A549 (cell line): Measurements from ENCODE around the gene OBP2A. TPM values are rescaled to one million over a fixed set of nuclear protein-coding genes. Genes with fewer than 3 reads are reported as not detected.

Experiments used
- ATAC-seq, 2 experiments: fragments of 200-7000 bp in 1 of 2; fragments of >200 bp in 1 of 2; cut with Nextera tagmentation in 1 of 2; cut with Tn5 transposase in 1 of 2; 3 replicates each; pipeline versions ENCODE4 v1.8.0 to v1.9.1; 2018 to 2020; ENCODE audit warnings: mild to moderate bottlenecking in 1 of 2, moderate library complexity in 1 of 2
- CTCF ChIA-PET: fragments of 300-600 bp; sonication (Branson Sonifier 250); formaldehyde crosslinking; extraction: SDS; loops from one replicate; lab custom pipeline; 2021; ENCODE audit warnings: antibody characterized with exemption, inconsistent platforms; lab: Yijun Ruan, JAX
- POLR2A ChIA-PET: fragments of 350-600 bp; formaldehyde crosslinking; extraction: SDS; loops from one replicate; lab custom pipeline; 2021; ENCODE audit warnings: antibody characterized with exemption, inconsistent platforms; lab: Yijun Ruan, JAX
- DNase-seq, 2 experiments: peaks; one replicate each; pipeline versions ENCODE4 v3.0.0 to v3.0.0-alpha.2; 2011 to 2016; ENCODE audit warnings: low read depth in 1 of 2, low spot score in 1 of 2
- FAIRE-seq: peaks from 2 replicates; lab custom pipeline; 2011; peaks lifted over from hg19 to GRCh38; lab: Jason Lieb, UNC
- H3K27ac ChIP-seq, 2 experiments: fragments of >200 bp; sonication (Bioruptor Twin); formaldehyde crosslinking; 3 replicates each; pipeline ENCODE4 v1.5.1; 2016 to 2017
- H3K4me1 ChIP-seq: fragments of >200 bp; sonication (Bioruptor Twin); formaldehyde crosslinking; 3 replicates; pipeline ENCODE4 v1.6.1; 2016
- H3K4me2 ChIP-seq: fragments of >200 bp; sonication (Bioruptor Twin); formaldehyde crosslinking; 3 replicates; pipeline ENCODE4 v1.6.1; 2016
- H3K4me3 ChIP-seq: fragments of >200 bp; sonication (Bioruptor Twin); formaldehyde crosslinking; 3 replicates; pipeline ENCODE4 v1.5.1; 2016
- H3K9me3 ChIP-seq: fragments of >200 bp; sonication (Bioruptor Twin); formaldehyde crosslinking; 3 replicates; pipeline ENCODE4 v1.6.1; 2016
- CBX2 ChIP-seq: fragments of 200-600 bp; sonication (generic); IDR thresholded peaks from 2 replicates; pipeline ENCODE4 v1.6.1; 2016; ENCODE audit warnings: low read depth, mild to moderate bottlenecking, borderline replicate concordance
- CBX8 ChIP-seq: fragments of 200-600 bp; sonication (generic); IDR thresholded peaks from 2 replicates; pipeline ENCODE4 v1.6.1; 2016
- CEBPB ChIP-seq, 2 experiments: fragments of >200 bp in 1 of 2; sonication (Bioruptor Twin) in 1 of 2; formaldehyde crosslinking in 1 of 2; IDR thresholded peaks; 2 replicates each; pipeline ENCODE4 v1.6.1; 2012 to 2016
- EHF ChIP-seq: fragments of 250-450 bp; sonication (Bioruptor Pico); IDR thresholded peaks from 2 replicates; pipeline ENCODE4 v1.5.0; 2020; ENCODE audit warnings: mild to moderate bottlenecking
- ESRRA ChIP-seq: fragments of 150-350 bp; IDR thresholded peaks from 2 replicates; pipeline ENCODE4 v1.6.1; 2014; ENCODE audit warnings: mild to moderate bottlenecking, low read length, borderline replicate concordance
- FOSL2 ChIP-seq, 2 experiments: fragments of 450-650 bp in 1 of 2; fragments of >200 bp in 1 of 2; sonication (Bioruptor Twin) in 1 of 2; formaldehyde crosslinking; IDR thresholded peaks; 2 replicates each; pipeline versions ENCODE4 v1.5.0 to v1.6.1; 2016 to 2020; ENCODE audit warnings: mild to moderate bottlenecking in 1 of 2, moderate library complexity in 1 of 2
- GATA3 ChIP-seq: IDR thresholded peaks from 2 replicates; pipeline ENCODE4 v1.6.1; 2012; ENCODE audit warnings: borderline replicate concordance
- HDAC2 ChIP-seq: fragments of 200-600 bp; sonication (generic); IDR thresholded peaks from 2 replicates; pipeline ENCODE4 v1.6.1; 2016
- HEYL ChIP-seq: fragments of 250-450 bp; sonication (Bioruptor Pico); IDR thresholded peaks from 2 replicates; pipeline ENCODE4 v1.8.0; 2021; ENCODE audit warnings: mild to moderate bottlenecking, moderate library complexity
- HOXA7 ChIP-seq: fragments of 250-450 bp; sonication (Bioruptor Pico); IDR thresholded peaks from 2 replicates; pipeline ENCODE4 v1.5.0; 2020; ENCODE audit warnings: mild to moderate bottlenecking, moderate library complexity
- HOXB13 ChIP-seq: fragments of 250-450 bp; sonication (Bioruptor Pico); IDR thresholded peaks from 2 replicates; pipeline ENCODE4 v1.5.0; 2020; ENCODE audit warnings: low read depth, mild to moderate bottlenecking, moderate library complexity
- JUNB ChIP-seq: fragments of >200 bp; sonication (Bioruptor Twin); formaldehyde crosslinking; IDR thresholded peaks from 2 replicates; pipeline ENCODE4 v1.6.1; 2016
- MAX ChIP-seq: IDR thresholded peaks from 2 replicates; pipeline ENCODE4 v1.6.1; 2012
- MAZ ChIP-seq: fragments of 150-350 bp; IDR thresholded peaks from 2 replicates; pipeline ENCODE4 v1.6.1; 2014; ENCODE audit warnings: antibody characterized with exemption, low read depth, low read length, borderline replicate concordance
- MYC ChIP-seq: IDR thresholded peaks from 2 replicates; pipeline ENCODE4 v1.6.1; 2012; ENCODE audit warnings: mild to moderate bottlenecking, inconsistent platforms, low read length, improper control_type of control experiment, borderline replicate concordance
- NR3C1 ChIP-seq: fragments of >200 bp; sonication (Bioruptor Twin); formaldehyde crosslinking; IDR thresholded peaks from 3 replicates; pipeline ENCODE4 v1.6.1; 2017
- RARB ChIP-seq: fragments of 250-450 bp; sonication (Bioruptor Pico); IDR thresholded peaks from 2 replicates; pipeline ENCODE4 v1.8.0; 2021; ENCODE audit warnings: mild to moderate bottlenecking, moderate library complexity
- SMC3 ChIP-seq: fragments of >200 bp; sonication (Bioruptor Twin); formaldehyde crosslinking; IDR thresholded peaks from 3 replicates; pipeline ENCODE4 v1.6.1; 2018; ENCODE audit warnings: inconsistent platforms
- SREBF2 ChIP-seq: fragments of 450-650 bp; IDR thresholded peaks from 2 replicates; pipeline ENCODE4 v1.6.1; 2014; ENCODE audit warnings: mild to moderate bottlenecking, moderate library complexity
- ZC3H11A ChIP-seq: fragments of 450-650 bp; IDR thresholded peaks from 2 replicates; pipeline ENCODE4 v1.6.1; 2014; ENCODE audit warnings: antibody characterized with exemption, mild to moderate bottlenecking
- WGBS: methylation state at CpG from one replicate; pipeline ENCODE4 v1.1.6; 2017; ENCODE audit errors: missing lambda C conversion rate; 5-methylcytosine and 5-hydroxymethylcytosine counted together
- polyA plus RNA-seq, 4 experiments: library from polyadenylated mRNA; depleted of rRNA in 3 of 4; stranded (reverse); fragments of >200 nt; fragmentation: RNase III in 1 of 4; extraction: RNeasy Plus Mini Kit Qiagen cat#74134 plus additional on column Dnase treatment in 1 of 4; gene quantifications; 2 replicates in 3 of 4; 3 replicates in 1 of 4; pipeline ENCODE4 v1.2.3, GENCODE V29; 2011 to 2017
- TF ChIP-seq, protein P1 (sequence below): fragments of 250-450 bp; sonication (Bioruptor Pico); IDR thresholded peaks from 2 replicates; pipeline ENCODE4 v1.5.0; 2021; ENCODE audit warnings: mild to moderate bottlenecking, moderate library complexity, borderline replicate concordance
- TF ChIP-seq, protein P2 (sequence below): fragments of >200 bp; sonication (Bioruptor Twin); formaldehyde crosslinking; IDR thresholded peaks from 2 replicates; pipeline ENCODE4 v1.6.1; 2016
- TF ChIP-seq, protein P3 (sequence below): fragments of 450-650 bp; IDR thresholded peaks from 2 replicates; pipeline ENCODE4 v1.6.1; 2014; ENCODE audit warnings: antibody characterized with exemption
- TF ChIP-seq, protein P4 (sequence below): IDR thresholded peaks from 2 replicates; pipeline ENCODE4 v1.6.1; 2012; ENCODE audit warnings: low read depth, borderline replicate concordance
- TF ChIP-seq, protein P5 (sequence below): IDR thresholded peaks from 2 replicates; pipeline ENCODE4 v1.6.1; 2012

The OBP2A gene
- polyA plus RNA-seq, 2 of the 4 experiments (the other 2 are of a cell fraction): not detected

DNA sequence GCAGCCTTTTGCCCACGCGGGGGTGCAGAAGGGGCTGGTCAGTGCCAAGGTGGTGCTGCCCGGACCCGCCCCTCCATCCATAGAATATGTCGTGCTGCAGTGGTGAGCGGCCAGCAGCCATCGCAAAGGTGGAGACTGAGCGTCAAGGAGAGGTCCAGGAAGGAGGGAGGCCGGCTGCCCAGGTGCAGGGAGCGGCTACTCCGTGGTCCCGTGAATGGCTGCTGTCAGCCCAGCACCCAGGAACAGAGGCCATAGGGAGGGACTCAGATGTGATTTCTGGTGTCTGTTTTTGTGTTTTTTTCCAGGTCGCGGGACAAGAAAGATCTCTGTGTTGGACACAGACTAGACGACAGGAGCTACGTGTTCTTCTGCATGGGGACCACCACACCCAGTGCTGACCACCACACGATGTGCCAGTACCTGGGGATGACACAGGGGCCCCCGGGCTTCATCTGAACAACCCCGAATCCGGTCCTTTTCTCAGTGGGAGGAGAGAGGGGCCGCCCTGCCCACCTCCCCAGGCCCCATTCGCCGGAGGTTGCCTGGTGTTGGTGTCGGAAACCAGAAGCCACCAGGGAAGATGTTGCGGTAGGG lies 44.7 kb downstream of the OBP2A start:
- Histone ChIP-seq H3K4me2 (no peak overlapping the region), H3K27ac (no peak overlapping the region), H3K9me3 (no peaks in the 10 kb centered on the region), H3K4me1 (no peaks in the 10 kb centered on the region), H3K4me3 (no peak overlapping the region)
- ATAC-seq: no peak
- ChIA-PET CTCF (interaction anchor here (1.4 to 2.8 kb wide), 2 partner anchors 12 to 30 kb away, joined by 3 to 21 read pairs; no protein-coding TSS in a partner anchor), POLR2A (no interaction called here)
- WGBS: 55% methylated on average over 25 of the region's 25 CpGs
- TF ChIP-seq HOXB13 (CRISPR knock-in tag) (no peak), MAX (no peak), JUNB (no peak), CBX2 (no peak), HEYL (CRISPR knock-in tag) (no peak), CBX8 (no peak), HOXA7 (CRISPR knock-in tag) (no peak), FOSL2 (IDR thresholded peaks at IDR 0.05) (no peak), FOSL2 (CRISPR knock-in tag; IDR thresholded peaks at IDR 0.05) (no peak), HDAC2 (no peak), NR3C1 (no peak), SMC3 (no peak), CEBPB (IDR thresholded peaks at IDR 0.05) (no peak)
- TF ChIP-seq, protein P1, sequence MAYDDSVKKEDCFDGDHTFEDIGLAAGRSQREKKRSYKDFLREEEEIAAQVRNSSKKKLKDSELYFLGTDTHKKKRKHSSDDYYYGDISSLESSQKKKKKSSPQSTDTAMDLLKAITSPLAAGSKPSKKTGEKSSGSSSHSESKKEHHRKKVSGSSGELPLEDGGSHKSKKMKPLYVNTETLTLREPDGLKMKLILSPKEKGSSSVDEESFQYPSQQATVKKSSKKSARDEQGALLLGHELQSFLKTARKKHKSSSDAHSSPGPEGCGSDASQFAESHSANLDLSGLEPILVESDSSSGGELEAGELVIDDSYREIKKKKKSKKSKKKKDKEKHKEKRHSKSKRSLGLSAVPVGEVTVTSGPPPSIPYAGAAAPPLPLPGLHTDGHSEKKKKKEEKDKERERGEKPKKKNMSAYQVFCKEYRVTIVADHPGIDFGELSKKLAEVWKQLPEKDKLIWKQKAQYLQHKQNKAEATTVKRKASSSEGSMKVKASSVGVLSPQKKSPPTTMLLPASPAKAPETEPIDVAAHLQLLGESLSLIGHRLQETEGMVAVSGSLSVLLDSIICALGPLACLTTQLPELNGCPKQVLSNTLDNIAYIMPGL (CRISPR knock-in tag): no peak
- TF ChIP-seq, protein P2, sequence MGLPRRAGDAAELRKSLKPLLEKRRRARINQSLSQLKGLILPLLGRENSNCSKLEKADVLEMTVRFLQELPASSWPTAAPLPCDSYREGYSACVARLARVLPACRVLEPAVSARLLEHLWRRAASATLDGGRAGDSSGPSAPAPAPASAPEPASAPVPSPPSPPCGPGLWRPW: no peak
- TF ChIP-seq, protein P3, sequence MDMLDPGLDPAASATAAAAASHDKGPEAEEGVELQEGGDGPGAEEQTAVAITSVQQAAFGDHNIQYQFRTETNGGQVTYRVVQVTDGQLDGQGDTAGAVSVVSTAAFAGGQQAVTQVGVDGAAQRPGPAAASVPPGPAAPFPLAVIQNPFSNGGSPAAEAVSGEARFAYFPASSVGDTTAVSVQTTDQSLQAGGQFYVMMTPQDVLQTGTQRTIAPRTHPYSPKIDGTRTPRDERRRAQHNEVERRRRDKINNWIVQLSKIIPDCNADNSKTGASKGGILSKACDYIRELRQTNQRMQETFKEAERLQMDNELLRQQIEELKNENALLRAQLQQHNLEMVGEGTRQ: no peak
- TF ChIP-seq, protein P4, sequence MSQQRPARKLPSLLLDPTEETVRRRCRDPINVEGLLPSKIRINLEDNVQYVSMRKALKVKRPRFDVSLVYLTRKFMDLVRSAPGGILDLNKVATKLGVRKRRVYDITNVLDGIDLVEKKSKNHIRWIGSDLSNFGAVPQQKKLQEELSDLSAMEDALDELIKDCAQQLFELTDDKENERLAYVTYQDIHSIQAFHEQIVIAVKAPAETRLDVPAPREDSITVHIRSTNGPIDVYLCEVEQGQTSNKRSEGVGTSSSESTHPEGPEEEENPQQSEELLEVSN: no peak
- no peak for FAIRE-seq
- DNase-seq: no peak

- H3K4me1 ChIP-seq: no peaks in the 10 kb centered on the region
- POLR2A ChIA-PET: no interaction called here
Measured at GRCh38 chr9:135591506-135592330, 45.8 kb downstream of the OBP2A start.

More at GRCh38 chr9:135591506-135592330, 45.8 kb downstream of the OBP2A start:
- 36% methylated on average over 10 of the region's 22 CpGs for WGBS
- Histone ChIP-seq H3K4me2 (no peak overlapping the region), H3K4me3 (no peak overlapping the region), H3K27ac (no peak overlapping the region), H3K9me3 (no peaks in the 10 kb centered on the region)
- no peak for TF ChIP-seq RARB (CRISPR knock-in tag)
- TF ChIP-seq MAZ: no peak
- no peak for TF ChIP-seq ESRRA
- TF ChIP-seq MYC: no peak
- no peak for TF ChIP-seq EHF (CRISPR knock-in tag)
- TF ChIP-seq, protein P2: no peak
- no peak for TF ChIP-seq SREBF2
- no peak for TF ChIP-seq GATA3
- TF ChIP-seq, protein P4: no peak
- no peak for TF ChIP-seq ZC3H11A
- TF ChIP-seq, protein P5, sequence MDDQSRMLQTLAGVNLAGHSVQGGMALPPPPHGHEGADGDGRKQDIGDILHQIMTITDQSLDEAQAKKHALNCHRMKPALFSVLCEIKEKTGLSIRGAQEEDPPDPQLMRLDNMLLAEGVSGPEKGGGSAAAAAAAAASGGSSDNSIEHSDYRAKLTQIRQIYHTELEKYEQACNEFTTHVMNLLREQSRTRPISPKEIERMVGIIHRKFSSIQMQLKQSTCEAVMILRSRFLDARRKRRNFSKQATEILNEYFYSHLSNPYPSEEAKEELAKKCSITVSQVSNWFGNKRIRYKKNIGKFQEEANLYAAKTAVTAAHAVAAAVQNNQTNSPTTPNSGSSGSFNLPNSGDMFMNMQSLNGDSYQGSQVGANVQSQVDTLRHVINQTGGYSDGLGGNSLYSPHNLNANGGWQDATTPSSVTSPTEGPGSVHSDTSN: no peak
- CTCF ChIA-PET: interaction anchor here (1.0 to 2.8 kb wide), 2 partner anchors 10 to 13 kb away, joined by 4 to 21 read pairs; no protein-coding TSS in a partner anchor
- DNase-seq: no peak
- no peak; a peak in 1 of 6 replicates for ATAC-seq
- FAIRE-seq: no peak
